Stimulated activated CD4-positive, alpha-beta T cell treated with anti-CD3 and anti-CD28 coated beads, Interleukin-1b, Interleukin-23, amount 100 ng/mL, for 24 hours (primary cell): ENCODE results near the gene CCDC9.
"Not testable (repeated sequence)": the region's sequence is repeated elsewhere in the genome, so short reads cannot be mapped to it uniquely, and the experiment has no call there.

ENCODE experiments used
- DNase-seq, 4 experiments: peaks; one replicate each; pipeline ENCODE4 v3.0.0-alpha.2; 2020; ENCODE audit warnings: low read depth in 4 of 4, low spot score in 1 of 4

The CCDC9 gene

GRCh38 chr19:47258895-47259555 lies 2.7 kb downstream of the CCDC9 start:
- no peak for DNase-seq

DNA sequence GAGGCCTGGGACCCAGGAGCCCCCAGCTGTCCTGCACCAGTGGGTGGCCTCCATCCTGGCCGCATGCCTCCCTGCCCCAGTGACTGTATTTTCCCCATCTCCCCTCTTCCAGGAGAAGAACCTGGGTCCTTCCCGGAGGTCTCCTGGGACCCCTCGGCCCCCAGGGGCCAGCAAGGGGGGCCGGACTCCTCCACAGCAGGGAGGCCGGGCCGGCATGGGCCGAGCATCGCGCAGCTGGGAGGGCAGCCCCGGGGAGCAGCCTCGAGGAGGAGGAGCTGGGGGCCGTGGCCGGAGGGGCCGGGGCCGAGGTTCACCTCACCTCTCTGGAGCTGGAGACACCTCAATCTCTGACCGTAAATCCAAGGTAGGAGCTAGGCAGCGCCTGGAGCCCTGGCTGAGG lies 4.2 kb downstream of the CCDC9 start:
- no peak for DNase-seq

- not testable (repeated sequence) for DNase-seq
These were observed 5.8 kb downstream of the CCDC9 start for GRCh38 chr19:47261946-47262793.

DNA sequence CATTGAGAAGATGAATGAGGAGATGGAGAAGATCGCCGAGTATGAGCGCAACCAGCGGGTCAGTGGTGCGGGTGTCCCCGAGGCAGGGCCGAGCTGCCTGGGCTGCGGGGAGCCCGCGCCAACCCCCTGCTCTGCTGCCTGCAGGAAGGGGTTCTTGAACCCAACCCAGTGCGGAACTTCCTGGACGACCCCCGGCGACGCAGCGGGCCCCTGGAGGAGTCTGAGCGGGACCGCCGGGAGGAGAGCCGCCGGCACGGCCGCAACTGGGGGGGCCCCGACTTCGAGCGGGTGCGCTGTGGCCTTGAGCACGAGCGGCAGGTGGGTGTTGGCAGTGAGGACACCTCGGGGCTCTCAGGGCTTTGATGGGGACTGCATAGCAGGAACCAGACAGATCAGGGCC lies 8.3 kb downstream of the CCDC9 start:
- no peak for DNase-seq

DNA sequence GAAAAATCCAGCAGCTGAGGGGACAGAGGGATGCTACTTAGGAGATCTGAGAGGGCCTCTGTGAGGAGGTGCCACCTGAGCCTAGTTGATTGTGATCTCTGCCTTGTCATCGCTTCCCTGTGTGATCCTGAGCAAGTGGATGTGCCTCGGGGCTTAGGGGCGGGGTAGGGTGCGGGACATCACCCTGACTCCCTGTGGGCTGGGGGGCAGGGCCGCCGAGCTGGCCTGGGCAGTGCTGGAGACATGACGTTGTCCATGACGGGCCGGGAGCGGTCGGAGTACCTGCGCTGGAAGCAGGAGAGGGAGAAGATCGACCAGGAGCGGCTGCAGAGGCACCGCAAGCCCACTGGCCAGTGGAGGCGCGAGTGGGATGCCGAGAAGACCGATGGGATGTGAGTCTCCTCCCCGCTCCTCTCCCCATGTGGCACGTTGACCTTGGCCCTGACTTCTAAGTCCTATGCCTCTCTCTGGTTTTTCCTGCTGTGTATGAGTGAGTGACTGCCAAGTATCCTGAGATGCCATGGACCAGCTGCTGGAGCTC lies 10.1 kb downstream of the CCDC9 start:
- DNase-seq, result no peak

- DNase-seq, result no peak
These were observed 11.0 kb downstream of the CCDC9 start for GRCh38 chr19:47267350-47267759.

DNA sequence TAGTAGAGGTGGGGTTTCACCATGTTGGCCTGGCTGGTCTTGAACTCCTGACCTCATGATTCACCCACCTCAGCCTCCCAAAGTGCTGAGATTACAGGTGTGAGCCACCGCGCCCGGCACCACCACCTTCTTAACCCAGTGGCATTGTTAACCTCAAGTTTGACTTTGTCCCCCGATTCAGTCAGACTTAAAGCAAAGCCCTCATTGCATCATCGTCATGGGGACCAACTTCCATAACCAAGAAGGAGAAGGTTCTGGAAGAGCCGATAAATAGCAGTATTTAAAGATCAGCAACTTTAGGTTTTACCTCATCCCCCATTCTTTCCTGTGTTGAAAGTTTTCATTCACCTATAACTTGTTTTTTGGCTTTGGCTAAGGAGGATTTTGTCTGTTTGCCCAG lies 11.7 kb downstream of the CCDC9 start:
- DNase-seq, result no peak

- no peak for DNase-seq
These were observed 13.3 kb downstream of the CCDC9 start for GRCh38 chr19:47269596-47269995.

DNA sequence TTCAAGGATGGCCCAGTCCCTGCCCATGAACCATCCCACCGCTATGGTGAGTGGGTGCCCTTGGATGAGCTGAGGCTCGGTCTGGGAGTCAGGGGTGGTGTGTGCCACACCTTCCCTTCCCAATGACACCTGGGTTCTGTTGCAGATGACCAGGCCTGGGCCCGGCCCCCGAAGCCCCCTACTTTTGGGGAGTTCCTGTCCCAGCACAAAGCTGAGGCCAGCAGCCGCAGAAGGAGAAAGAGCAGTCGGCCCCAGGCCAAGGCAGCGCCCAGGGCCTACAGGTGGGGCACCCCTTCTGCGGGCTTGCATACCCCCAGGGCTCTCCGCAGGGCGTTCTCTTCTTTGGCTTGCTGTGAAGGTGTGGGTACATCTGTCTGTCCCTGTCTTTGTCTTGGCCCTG lies 14.1 kb downstream of the CCDC9 start:
- no peak for DNase-seq

DNA sequence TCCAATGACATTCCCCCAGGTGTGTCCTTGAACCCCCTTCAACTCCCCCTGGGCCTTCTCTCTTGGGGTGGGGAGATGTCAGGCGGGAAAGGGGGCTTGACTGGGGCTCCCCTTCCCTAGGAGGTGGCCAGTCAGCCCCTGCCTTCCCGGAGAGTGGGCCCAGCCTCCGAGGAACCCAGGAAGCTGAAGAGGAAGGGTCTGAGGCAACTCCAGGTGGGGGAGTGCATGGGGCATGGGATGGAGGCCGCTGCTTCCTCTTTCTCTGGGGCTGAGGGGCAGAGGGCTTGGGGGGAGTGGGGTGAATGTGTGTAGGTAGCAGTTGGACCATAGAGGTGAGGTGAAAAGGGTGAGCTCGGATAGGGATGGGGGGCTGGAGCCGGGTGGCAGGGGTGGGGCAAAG lies 15.6 kb downstream of the CCDC9 start:
- no peak for DNase-seq

GRCh38 chr19:47272448-47273312 lies 16.4 kb downstream of the CCDC9 start:
- peak in 1 of 4 experiments; percentile 48 for DNase-seq

GRCh38 chr19:47273313-47274070 lies 17.2 kb downstream of the CCDC9 start:
- peak; percentile 63 to 87 (median 74) for DNase-seq

DNA sequence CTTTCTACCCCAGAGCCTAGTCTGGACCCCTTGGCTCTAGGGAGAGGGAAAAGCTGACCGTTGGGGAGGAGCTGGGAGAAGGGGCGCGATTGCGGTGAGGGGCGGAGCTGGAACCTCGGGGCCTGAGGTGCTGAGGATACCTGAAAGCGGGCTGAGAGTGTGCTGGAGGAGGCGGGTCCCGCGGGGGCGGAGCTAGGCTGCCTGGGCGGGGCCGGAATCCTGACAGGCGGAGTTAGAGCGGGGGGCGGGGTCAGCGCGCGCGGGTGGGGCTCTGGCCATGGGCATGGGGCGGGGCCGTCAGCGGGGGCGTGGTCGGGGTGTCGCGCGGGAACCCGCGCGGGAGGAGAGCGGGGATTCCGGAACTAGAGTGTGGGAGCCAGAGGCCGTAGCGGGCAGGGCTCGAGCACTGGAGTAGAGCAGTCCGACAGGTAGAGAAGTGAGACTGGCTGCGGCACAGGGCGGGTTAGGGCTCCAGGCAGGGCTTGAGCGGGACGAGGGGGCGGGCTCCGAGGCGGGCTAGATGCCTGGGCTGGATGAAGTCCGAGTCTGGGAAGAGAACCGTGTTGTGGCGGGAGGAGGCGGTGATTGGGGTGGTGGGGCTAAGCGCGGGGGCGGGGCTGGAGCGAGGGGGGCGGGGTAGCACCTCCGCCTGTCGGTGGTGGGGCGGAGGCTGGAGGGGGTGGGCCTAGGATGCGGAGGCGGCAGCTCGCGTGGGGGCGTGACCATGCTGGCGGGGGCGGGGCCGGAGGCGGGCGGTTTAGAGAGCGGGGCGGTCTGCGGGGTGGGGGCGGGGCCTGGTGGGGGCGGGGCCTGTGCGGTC lies 18.0 kb downstream of the CCDC9 start, which contains the start of gene INAFM1:
Gene INAFM1 (plus strand): TSS at position 815 of the 820 bp plus-strand sequence. CDS start 35 bp downstream, outside the sequence.
- DNase-seq, result peak; percentile 100

DNA sequence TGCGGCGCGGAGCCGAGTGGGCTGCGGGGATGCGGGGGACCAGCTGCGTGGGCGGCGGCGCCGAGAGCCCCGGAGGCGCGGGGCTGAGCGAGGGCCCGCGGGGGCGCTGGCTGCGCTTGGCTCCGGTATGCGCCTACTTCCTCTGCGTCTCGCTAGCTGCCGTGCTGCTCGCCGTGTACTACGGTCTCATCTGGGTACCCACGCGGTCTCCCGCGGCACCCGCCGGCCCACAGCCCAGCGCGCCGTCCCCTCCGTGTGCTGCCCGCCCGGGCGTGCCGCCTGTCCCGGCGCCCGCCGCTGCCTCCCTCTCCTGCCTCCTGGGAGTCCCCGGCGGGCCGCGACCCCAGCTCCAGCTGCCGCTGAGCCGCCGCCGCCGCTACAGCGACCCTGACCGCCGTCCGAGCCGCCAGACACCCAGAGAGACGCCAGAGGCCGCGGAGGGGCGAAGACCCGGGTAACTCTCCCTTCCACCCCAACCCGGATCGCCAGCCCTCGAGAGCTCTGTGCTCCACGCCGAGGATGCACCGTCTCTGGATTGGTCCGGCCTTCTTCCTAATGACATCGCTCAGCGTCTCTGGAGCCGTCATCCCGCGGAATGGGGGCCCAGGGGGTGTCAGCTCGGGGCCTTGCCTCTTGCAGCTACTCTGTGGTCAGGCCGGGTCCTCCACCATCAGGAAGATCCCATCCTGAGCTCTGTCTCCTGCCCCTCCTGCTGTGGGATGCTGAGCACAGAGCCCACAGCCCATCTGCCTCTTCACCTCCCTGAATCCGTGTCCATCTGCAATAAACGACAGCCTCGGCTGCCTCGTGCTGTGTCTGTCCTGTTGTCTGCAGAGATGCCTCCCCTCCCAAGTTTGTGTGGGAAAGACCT lies 18.8 kb downstream of the CCDC9 start:
- no peak for DNase-seq

- no peak for DNase-seq
These were observed 19.6 kb downstream of the CCDC9 start for GRCh38 chr19:47275791-47276461.

DNA sequence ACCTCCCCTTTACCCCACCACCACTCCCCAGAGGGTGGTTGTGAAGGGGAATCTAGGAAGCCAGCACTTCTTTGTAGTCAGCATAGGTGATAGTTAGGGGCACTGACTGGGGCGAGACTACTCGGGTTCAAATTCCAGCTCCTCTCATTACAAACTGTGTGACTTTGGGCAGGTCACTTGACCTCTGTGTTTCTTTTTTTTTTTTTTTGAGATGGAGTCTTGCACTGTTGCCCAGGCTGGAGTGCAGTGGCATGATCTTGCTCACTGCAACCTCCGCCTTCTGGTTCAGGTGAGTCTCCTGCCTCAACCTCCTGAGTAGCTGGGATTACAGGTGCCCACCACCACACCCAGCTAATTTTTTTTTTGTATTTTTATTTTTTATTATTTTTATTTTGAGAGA lies 20.2 kb downstream of the CCDC9 start:
- not testable (repeated sequence) for DNase-seq

DNA sequence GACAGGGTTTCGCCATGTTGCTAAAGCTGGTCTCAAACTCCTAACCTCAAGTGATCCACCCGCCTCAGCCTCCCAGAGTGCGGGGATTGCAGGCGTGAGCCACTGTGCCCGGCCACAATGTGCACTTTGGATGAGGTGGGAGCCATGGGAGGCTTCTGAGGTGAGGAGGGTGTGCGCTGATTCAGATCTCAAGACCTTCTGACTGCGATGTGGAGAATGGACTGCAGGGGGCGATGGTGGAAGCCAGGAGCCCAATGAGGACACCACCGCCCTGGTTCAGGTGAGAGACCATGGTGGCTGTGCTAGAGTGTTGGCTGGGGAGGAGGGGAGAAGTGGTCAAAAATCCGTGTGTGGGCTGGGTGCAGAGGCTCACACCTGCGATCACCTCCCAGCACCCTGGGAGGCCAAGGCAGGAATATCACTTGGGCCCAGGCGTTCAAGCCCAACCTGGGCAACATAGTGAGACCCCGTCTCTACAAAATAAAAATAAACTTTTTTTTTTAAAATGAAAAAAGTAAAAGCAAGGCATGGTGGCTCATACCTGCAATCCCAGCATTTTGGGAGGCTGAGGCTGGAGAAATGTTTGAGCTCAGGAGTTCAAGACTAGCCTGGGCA lies 24.0 kb downstream of the CCDC9 start:
- DNase-seq, result peak in 2 of 4 experiments; percentile 45
